Gastrocnemius medialis (tissue), 4 donors: ENCODE data around the gene NACA2. TPM values are rescaled to one million over a fixed set of nuclear protein-coding genes. Genes with fewer than 3 reads are reported as not detected.
"Not testable (repeated sequence)": the region's sequence is repeated elsewhere in the genome, so short reads cannot be mapped to it uniquely, and the experiment has no call there.

Experiments used
- ATAC-seq, 2 donors: fragments of 150-250 bp; one replicate each; pipeline ENCODE4 v1.9.1; 2016
- DNase-seq, 2 donors: peaks; one replicate each; pipeline ENCODE4 v3.0.0-alpha.2; 2019
- H3K27ac ChIP-seq, 4 donors: fragments of 200-600 bp; sonication (generic); 1 replicate in 1 of 4; 2 replicates in 3 of 4; pipeline ENCODE4 v1.5.1; 2016 to 2018; ENCODE audit warnings: mild to moderate bottlenecking in 2 of 4, moderate library complexity in 1 of 4
- H3K27me3 ChIP-seq, 3 donors: fragments of 200-600 bp; sonication (generic) in 2 of 3; 1 replicate in 1 of 3; 2 replicates in 2 of 3; pipeline versions ENCODE4 v1.5.1 to v1.6.0; 2016 to 2019; ENCODE audit warnings: mild to moderate bottlenecking in 1 of 3, moderate library complexity in 1 of 3
- H3K36me3 ChIP-seq, 2 donors: fragments of 200-600 bp; sonication (generic) in 1 of 2; one replicate each; pipeline ENCODE4 v1.5.1; 2017 to 2018
- H3K4me1 ChIP-seq, 2 donors: fragments of 200-600 bp; sonication (generic) in 1 of 2; one replicate each; pipeline ENCODE4 v1.5.1; 2016 to 2017; ENCODE audit warnings: mild to moderate bottlenecking in 2 of 2
- H3K4me3 ChIP-seq, 4 donors: fragments of 200-600 bp; sonication (generic) in 3 of 4; 1 replicate in 1 of 4; 2 replicates in 3 of 4; pipeline ENCODE4 v1.5.1; 2016 to 2019; ENCODE audit warnings: mild to moderate bottlenecking in 2 of 4
- H3K9me3 ChIP-seq, 3 donors: fragments of 200-600 bp; sonication (generic) in 2 of 3; 1 replicate in 1 of 3; 2 replicates in 2 of 3; pipeline ENCODE4 v1.5.1; 2016 to 2019
- POLR2A ChIP-seq, 2 donors: fragments of 450-650 bp; IDR thresholded peaks; one replicate each; pipeline ENCODE4 v1.6.1; 2017; ENCODE audit warnings: antibody characterized with exemption in 2 of 2, mild to moderate bottlenecking in 2 of 2, moderate library complexity in 2 of 2
- in situ Hi-C, 4 donors: fragments of 200-750 bp; cut with MboI; loops; one replicate each; pipeline versions ENCODE4 v1.15.0 to v1.8.0; 2017; ENCODE audit warnings: low sequenced_read_pairs in 4 of 4
- intact Hi-C: fragments of 100-400 bp; cut with DNase I; formaldehyde crosslinking; loops from one replicate; pipeline ENCODE4 v1.15.1; 2023; ENCODE audit warnings: low total_unique reads
- total RNA-seq, 4 donors: library from RNA; depleted of rRNA; stranded (reverse); fragments of >200 nt; gene quantifications; one replicate each; pipeline versions ENCODE4 v1.1.0 to v1.2.3, GENCODE V29; 2016
- TF ChIP-seq, protein P1 (sequence below), 5 experiments: fragments of 450-650 bp in 3 of 5; fragments of 200-600 bp in 2 of 5; sonication (generic) in 2 of 5; IDR thresholded peaks in 4 of 5; conservative IDR thresholded peaks in 1 of 5; 1 replicate in 4 of 5; 2 replicates in 1 of 5; pipeline ENCODE4 v1.5.1; 2016 to 2019; ENCODE audit warnings: antibody characterized with exemption in 5 of 5, mild to moderate bottlenecking in 3 of 5, moderate library complexity in 3 of 5

NACA2 gene
- total RNA-seq, 4 donors from 2014 or later: not detected

DNA sequence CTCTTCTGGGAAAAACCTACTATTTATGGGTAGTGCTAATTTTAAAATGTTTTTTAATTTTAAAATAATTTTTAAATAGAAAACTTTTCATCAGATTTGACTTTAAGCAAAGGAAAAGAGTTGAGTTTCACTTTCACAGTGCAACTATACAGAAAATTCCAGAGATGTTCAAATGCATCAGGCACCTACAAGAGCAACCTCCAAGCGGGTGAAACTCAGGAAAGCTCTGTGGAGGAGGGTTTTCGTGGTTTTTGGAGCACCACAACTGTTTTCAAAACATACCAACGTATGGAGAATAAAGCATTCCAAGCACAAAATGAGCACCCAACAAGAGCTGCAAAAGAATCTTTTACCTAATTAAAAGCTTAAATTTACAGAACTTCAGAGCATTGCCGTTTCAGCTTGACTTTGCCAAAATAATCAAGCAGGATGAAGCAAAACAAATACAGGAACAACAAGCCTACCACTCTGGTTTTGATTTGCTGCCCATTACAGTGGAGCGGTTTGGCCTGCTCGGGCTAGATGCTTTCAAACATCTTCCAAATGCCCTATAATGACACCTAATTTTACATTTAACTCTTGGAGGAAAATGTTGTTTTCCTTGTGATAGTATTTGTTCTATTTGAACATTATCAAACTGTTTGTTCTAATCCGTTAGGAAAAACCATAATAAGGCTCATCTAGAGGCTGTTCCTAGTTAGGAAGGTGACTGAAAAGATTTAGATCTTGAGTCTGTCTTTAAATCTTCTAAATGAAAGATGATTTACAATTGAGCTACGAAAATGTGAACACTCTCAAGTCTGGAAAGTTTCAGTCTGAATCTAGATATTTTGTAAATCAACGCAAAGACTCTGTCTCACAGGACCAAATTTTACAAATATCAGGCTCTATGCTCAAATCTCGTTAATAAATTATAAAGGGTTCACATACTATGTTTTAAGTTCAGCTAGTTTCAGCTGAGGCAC, 34.5 kb downstream of the NACA2 start:
- no peak for DNase-seq
- peaks cover 0 to 5% (median 0%) of the 10 kb centered on the region in 3 donors for H3K27me3 ChIP-seq
- ATAC-seq: no peak
- H3K4me3 ChIP-seq: no peak overlapping the region
- no peak overlapping the region for H3K27ac ChIP-seq
- H3K9me3 ChIP-seq: no peaks in the 10 kb centered on the region
- no peaks in the 10 kb centered on the region for H3K36me3 ChIP-seq
- in situ Hi-C loops: no loop called here
- H3K4me1 ChIP-seq: no peaks in the 10 kb centered on the region
- intact Hi-C loops: no loop called here
- TF ChIP-seq, protein P1, sequence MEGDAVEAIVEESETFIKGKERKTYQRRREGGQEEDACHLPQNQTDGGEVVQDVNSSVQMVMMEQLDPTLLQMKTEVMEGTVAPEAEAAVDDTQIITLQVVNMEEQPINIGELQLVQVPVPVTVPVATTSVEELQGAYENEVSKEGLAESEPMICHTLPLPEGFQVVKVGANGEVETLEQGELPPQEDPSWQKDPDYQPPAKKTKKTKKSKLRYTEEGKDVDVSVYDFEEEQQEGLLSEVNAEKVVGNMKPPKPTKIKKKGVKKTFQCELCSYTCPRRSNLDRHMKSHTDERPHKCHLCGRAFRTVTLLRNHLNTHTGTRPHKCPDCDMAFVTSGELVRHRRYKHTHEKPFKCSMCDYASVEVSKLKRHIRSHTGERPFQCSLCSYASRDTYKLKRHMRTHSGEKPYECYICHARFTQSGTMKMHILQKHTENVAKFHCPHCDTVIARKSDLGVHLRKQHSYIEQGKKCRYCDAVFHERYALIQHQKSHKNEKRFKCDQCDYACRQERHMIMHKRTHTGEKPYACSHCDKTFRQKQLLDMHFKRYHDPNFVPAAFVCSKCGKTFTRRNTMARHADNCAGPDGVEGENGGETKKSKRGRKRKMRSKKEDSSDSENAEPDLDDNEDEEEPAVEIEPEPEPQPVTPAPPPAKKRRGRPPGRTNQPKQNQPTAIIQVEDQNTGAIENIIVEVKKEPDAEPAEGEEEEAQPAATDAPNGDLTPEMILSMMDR (IDR thresholded peaks at IDR 0.05 in 4 of 5, conservative IDR thresholded peaks at IDR 0.05 in 1 of 5): no peak
- TF ChIP-seq POLR2A (IDR thresholded peaks at IDR 0.05): no peak

DNA sequence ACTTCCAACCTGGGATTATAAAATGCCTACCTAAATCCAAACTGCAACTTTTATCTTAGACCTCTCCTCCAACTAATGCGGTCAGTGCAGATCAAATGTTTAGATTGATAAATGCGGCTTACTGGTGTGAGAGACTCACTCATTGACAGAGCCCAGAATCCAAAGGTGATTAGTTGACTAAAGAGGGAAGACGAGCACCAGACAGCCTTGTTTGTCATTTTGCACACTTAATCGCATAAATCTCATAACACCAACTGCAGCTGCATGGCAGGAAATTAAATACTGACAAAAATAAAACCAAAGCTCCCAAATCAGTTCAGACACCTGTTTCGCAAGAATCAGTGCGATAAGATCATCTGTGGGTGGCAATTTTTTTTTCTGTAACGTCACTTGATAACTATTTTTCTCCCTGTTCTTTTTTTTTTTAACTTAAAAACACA, 35.9 kb downstream of the NACA2 start:
- no peaks in the 10 kb centered on the region for H3K36me3 ChIP-seq
- ATAC-seq (no peak), DNase-seq (no peak)
- TF ChIP-seq POLR2A (IDR thresholded peaks at IDR 0.05): no peak
- TF ChIP-seq, protein P1 (IDR thresholded peaks at IDR 0.05 in 4 of 5, conservative IDR thresholded peaks at IDR 0.05 in 1 of 5): no peak
- no peaks in the 10 kb centered on the region for H3K4me1 ChIP-seq
- peaks cover 0 to 5% (median 0%) of the 10 kb centered on the region in 3 donors for H3K27me3 ChIP-seq
- intact Hi-C loops (no loop called here), in situ Hi-C loops (no loop called here)
- H3K4me3 ChIP-seq: no peak overlapping the region
- H3K27ac ChIP-seq: no peak overlapping the region
- H3K9me3 ChIP-seq: no peaks in the 10 kb centered on the region

DNA sequence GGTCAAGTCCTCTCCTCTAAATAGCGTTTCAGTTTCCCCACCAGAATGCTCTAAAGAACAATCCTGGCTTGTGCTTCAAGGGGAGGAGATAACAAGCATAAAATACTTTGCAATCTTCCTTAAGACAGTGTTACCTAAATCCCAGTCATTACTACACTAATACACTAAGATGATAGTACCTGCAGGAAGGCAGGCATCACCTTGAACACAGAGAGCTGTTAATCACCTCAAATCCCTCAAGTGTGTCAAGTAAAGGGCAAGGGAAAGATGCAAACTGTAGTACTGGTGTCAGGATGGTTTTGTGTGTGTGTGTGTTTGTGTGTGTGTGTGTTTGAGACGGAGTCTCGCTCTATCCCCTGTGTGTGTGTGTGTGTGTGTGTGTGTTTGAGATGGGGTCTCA, 36.8 kb downstream of the NACA2 start:
- no peaks in the 10 kb centered on the region for H3K4me1 ChIP-seq
- no peak for ATAC-seq
- intact Hi-C loops (no loop called here), in situ Hi-C loops (no loop called here)
- DNase-seq: no peak
- no peak overlapping the region for H3K4me3 ChIP-seq
- H3K36me3 ChIP-seq: no peaks in the 10 kb centered on the region
- TF ChIP-seq, protein P1 (IDR thresholded peaks at IDR 0.05 in 4 of 5, conservative IDR thresholded peaks at IDR 0.05 in 1 of 5): no peak
- TF ChIP-seq POLR2A (IDR thresholded peaks at IDR 0.05): no peak
- no peak overlapping the region for H3K27ac ChIP-seq
- H3K27me3 ChIP-seq: peaks cover 0 to 5% (median 0%) of the 10 kb centered on the region in 3 donors
- H3K9me3 ChIP-seq: no peaks in the 10 kb centered on the region

DNA sequence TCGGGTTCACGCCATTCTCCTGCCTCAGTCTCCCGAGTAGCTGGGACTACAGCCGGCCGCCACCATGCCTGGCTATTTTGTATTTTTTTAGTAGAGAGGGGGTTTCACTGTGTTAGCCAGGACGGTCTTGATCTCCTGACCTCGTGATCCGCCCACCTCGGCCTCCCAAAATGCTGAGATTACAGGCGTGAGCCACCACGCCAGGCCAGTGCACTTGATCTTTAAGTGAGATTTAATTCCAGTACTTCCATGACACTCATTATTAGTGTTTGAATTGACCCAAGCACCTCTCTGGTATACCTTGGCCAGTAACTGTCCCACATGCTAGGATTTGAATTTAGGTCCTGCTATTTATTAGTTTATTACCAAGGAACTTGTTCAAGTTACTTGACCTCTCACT, 38.5 kb downstream of the NACA2 start:
- ATAC-seq, H3K36me3 ChIP-seq, H3K4me3 ChIP-seq, DNase-seq, H3K27me3 ChIP-seq, intact Hi-C loops, H3K27ac ChIP-seq, H3K4me1 ChIP-seq, in situ Hi-C loops, H3K9me3 ChIP-seq: not testable (repeated sequence)

DNA sequence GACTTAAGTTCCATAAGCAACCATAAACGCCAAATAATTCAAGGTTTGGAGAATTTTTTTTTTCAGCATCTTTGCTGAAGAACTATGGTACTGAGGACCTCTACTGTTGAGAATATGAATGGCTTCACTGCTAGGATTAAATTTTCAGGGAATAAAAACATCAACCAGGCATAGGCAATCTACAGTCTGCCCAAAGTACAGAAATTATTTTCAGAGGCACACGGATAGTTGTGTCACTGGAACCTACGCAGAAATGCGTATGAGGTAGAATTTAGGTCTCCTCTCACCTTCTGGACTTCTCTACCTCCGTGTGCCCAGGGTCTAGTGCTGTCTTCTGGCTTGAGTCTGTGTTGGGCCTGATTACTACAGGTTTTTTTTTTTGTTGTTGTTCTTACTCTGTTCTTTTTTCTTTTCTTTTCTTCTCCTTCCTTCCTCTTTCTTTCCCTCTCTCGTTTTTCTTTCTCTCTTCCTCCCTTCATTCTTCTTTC, 39.7 kb downstream of the NACA2 start:
- Histone ChIP-seq H3K27me3 (peaks cover 0 to 5% (median 0%) of the 10 kb centered on the region in 3 donors), H3K9me3 (no peaks in the 10 kb centered on the region), H3K36me3 (no peaks in the 10 kb centered on the region), H3K4me1 (no peaks in the 10 kb centered on the region), H3K4me3 (no peak overlapping the region), H3K27ac (no peak overlapping the region)
- no peak for TF ChIP-seq POLR2A (IDR thresholded peaks at IDR 0.05)
- TF ChIP-seq, protein P1 (IDR thresholded peaks at IDR 0.05 in 4 of 5, conservative IDR thresholded peaks at IDR 0.05 in 1 of 5): peak in 4 of 5 experiments; percentile 11 to 44 (median 32)
- in situ Hi-C loops (no loop called here), intact Hi-C loops (loop anchor here (1.0 to 2.0 kb wide), 2 partner anchors 134 to 138 kb away; no protein-coding TSS in a partner anchor)
- no peak for DNase-seq
- ATAC-seq: no peak
